ENCODE measurements around the gene TMEM175.

TMEM175 gene

GRCh38 chr4:989722-990471 lies 57.6 kb downstream of the TMEM175 start:
- no peak overlapping the region for H3K4me3 ChIP-seq (ENCODE audit: low read length)
- TF ChIP-seq EZH2phosphoT487 (IDR thresholded peaks at IDR 0.05; ENCODE audit: low read depth), result no peak
- TF ChIP-seq CTCF (IDR thresholded peaks at IDR 0.05; ENCODE audit: low read depth, low read length), result no peak
- no peak overlapping the region for H3K27ac ChIP-seq (ENCODE audit: low read length)
- no peaks in the 10 kb centered on the region for H3K79me2 ChIP-seq (ENCODE audit: low read length)
- no peaks in the 10 kb centered on the region for H3K9me3 ChIP-seq (ENCODE audit: insufficient read depth, low read length)
- H3K4me2 ChIP-seq (ENCODE audit: low read length), result no peak overlapping the region
- H3K4me1 ChIP-seq (ENCODE audit: low read length), result peaks cover 33% of the 10 kb centered on the region
- H2AFZ ChIP-seq (ENCODE audit: low read depth, low read length), result no peak overlapping the region
- H3K27me3 ChIP-seq (ENCODE audit: low read depth, low read length), result no peaks in the 10 kb centered on the region
- H3K36me3 ChIP-seq (replicated peaks; ENCODE audit: low read depth, low read length), result no peaks in the 10 kb centered on the region
- H4K20me1 ChIP-seq (ENCODE audit: insufficient read depth, low read length), result no peaks in the 10 kb centered on the region
- no peak overlapping the region for H3K9ac ChIP-seq (ENCODE audit: low read length)

GRCh38 chr4:990746-991367 lies 58.6 kb downstream of the TMEM175 start:
- Histone ChIP-seq H3K27me3 (ENCODE audit: low read depth, low read length) (no peaks in the 10 kb centered on the region), H3K4me3 (ENCODE audit: low read length) (no peak overlapping the region), H4K20me1 (ENCODE audit: insufficient read depth, low read length) (no peaks in the 10 kb centered on the region), H3K36me3 (replicated peaks; ENCODE audit: low read depth, low read length) (no peaks in the 10 kb centered on the region), H3K27ac (ENCODE audit: low read length) (no peak overlapping the region), H3K9ac (ENCODE audit: low read length) (no peak overlapping the region), H3K9me3 (ENCODE audit: insufficient read depth, low read length) (no peaks in the 10 kb centered on the region), H2AFZ (ENCODE audit: low read depth, low read length) (no peak overlapping the region), H3K79me2 (ENCODE audit: low read length) (no peaks in the 10 kb centered on the region), H3K4me2 (ENCODE audit: low read length) (no peak overlapping the region), H3K4me1 (ENCODE audit: low read length) (peaks cover 23% of the 10 kb centered on the region)
- TF ChIP-seq CTCF (IDR thresholded peaks at IDR 0.05; ENCODE audit: low read depth, low read length) (no peak), EZH2phosphoT487 (IDR thresholded peaks at IDR 0.05; ENCODE audit: low read depth) (no peak)

- H3K4me2 ChIP-seq (ENCODE audit: low read length), result peak overlapping the region; percentile 98
Measured at GRCh38 chr4:991451-992296, 59.4 kb downstream of the TMEM175 start.

More at GRCh38 chr4:991451-992296, 59.4 kb downstream of the TMEM175 start:
- H2AFZ ChIP-seq (ENCODE audit: low read depth, low read length), result no peak overlapping the region
- peaks cover 2% of the 10 kb centered on the region; the same call in 1 of the 2 replicates for H3K27me3 ChIP-seq (ENCODE audit: low read depth, low read length)
- H3K79me2 ChIP-seq (ENCODE audit: low read length), result no peaks in the 10 kb centered on the region
- H3K4me3 ChIP-seq (ENCODE audit: low read length), result peak overlapping the region; percentile 73
- H4K20me1 ChIP-seq (ENCODE audit: insufficient read depth, low read length), result no peaks in the 10 kb centered on the region
- H3K36me3 ChIP-seq (replicated peaks; ENCODE audit: low read depth, low read length), result no peaks in the 10 kb centered on the region
- H3K9me3 ChIP-seq (ENCODE audit: insufficient read depth, low read length), result no peaks in the 10 kb centered on the region
- peak overlapping the region; percentile 72 for H3K9ac ChIP-seq (ENCODE audit: low read length)
- peaks cover 18% of the 10 kb centered on the region for H3K4me1 ChIP-seq (ENCODE audit: low read length)
- no peak for TF ChIP-seq EZH2phosphoT487 (IDR thresholded peaks at IDR 0.05; ENCODE audit: low read depth)
- no peak for TF ChIP-seq CTCF (IDR thresholded peaks at IDR 0.05; ENCODE audit: low read depth, low read length)
- H3K27ac ChIP-seq (ENCODE audit: low read length), result 0 out of 2 replicates have a peak overlapping the region, but pooled peaks have one; percentile 35
